ENCODE results near the gene IL4R. TPM values are rescaled to one million over a fixed set of nuclear protein-coding genes. Genes with fewer than 3 reads are reported as not detected.
A peak's percentile ranks its signal among the peaks of the same experiment; 100 is the strongest.

The IL4R gene
- total RNA-seq, 1 donor from 2014 or later = 34.5 TPM

DNA sequence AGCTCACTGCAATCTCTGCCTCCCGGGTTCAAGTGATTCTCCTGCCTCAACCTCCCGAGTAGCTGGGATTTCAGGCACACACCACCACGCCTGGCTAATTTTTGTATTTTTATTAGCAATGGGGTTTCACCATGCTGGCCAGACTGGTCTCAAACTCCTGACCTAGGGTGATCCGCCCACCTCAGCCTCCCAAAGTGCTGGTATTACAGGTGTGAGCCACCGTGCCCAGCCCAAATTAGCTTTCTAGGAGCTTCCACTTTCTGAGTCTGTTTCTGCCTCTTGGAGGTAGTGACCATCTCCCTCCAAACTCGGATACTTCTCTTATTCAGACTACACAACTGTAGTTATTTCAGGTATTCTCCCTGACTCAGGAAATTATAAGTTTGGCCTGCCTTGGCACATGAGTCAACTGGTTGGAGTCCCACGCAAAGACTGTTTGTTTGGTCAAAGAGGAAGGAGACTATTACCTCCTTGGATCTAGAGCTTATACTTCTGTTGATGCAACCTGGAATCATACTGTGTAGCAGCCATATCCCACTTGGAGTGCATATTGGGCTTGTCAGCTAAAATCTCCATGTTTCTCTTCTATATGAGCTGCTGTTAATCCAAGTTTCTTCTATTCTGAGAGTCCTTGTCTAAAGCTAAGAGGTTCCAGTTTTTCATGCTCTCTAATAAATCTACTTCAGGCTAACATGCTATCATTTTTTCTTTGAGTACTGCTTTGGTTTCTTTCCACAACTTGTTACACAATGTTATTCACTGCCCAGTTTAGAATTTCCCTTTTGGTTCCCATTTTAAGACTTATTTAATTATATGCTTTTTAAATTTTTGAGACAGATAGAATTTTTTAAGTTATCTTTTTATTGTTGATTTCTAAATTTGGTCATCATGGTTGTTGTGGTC lies 7.5 kb downstream of the IL4R start:
- TF ChIP-seq, protein P1, sequence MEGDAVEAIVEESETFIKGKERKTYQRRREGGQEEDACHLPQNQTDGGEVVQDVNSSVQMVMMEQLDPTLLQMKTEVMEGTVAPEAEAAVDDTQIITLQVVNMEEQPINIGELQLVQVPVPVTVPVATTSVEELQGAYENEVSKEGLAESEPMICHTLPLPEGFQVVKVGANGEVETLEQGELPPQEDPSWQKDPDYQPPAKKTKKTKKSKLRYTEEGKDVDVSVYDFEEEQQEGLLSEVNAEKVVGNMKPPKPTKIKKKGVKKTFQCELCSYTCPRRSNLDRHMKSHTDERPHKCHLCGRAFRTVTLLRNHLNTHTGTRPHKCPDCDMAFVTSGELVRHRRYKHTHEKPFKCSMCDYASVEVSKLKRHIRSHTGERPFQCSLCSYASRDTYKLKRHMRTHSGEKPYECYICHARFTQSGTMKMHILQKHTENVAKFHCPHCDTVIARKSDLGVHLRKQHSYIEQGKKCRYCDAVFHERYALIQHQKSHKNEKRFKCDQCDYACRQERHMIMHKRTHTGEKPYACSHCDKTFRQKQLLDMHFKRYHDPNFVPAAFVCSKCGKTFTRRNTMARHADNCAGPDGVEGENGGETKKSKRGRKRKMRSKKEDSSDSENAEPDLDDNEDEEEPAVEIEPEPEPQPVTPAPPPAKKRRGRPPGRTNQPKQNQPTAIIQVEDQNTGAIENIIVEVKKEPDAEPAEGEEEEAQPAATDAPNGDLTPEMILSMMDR (IDR thresholded peaks at IDR 0.05) = no peak
- Mint-ChIP-seq H3K27me3 (ENCODE audit: unreplicated experiment) (no peaks in the 10 kb centered on the region), H3K36me3 (ENCODE audit: unreplicated experiment) (peaks cover 2% of the 10 kb centered on the region), H3K27ac (ENCODE audit: unreplicated experiment) (no peak overlapping the region), H3K4me3 (ENCODE audit: unreplicated experiment) (no peak overlapping the region), H3K4me1 (ENCODE audit: unreplicated experiment) (peaks cover 44% of the 10 kb centered on the region), H3K9me3 (ENCODE audit: unreplicated experiment) (no peaks in the 10 kb centered on the region)
- no peak for DNase-seq (ENCODE audit: extremely low spot score, unreplicated experiment)

- Mint-ChIP-seq H3K9me3 (ENCODE audit: unreplicated experiment) (no peaks in the 10 kb centered on the region), H3K4me1 (ENCODE audit: unreplicated experiment) (peaks cover 45% of the 10 kb centered on the region), H3K27ac (ENCODE audit: unreplicated experiment) (no peak overlapping the region), H3K36me3 (ENCODE audit: unreplicated experiment) (peaks cover 2% of the 10 kb centered on the region), H3K27me3 (ENCODE audit: unreplicated experiment) (no peaks in the 10 kb centered on the region), H3K4me3 (ENCODE audit: unreplicated experiment) (no peak overlapping the region)
- TF ChIP-seq, protein P1 (IDR thresholded peaks at IDR 0.05) = no peak
- DNase-seq (ENCODE audit: extremely low spot score, unreplicated experiment) = no peak
Observed at GRCh38 chr16:27322858-27323780, 9.3 kb downstream of the IL4R start.

DNA sequence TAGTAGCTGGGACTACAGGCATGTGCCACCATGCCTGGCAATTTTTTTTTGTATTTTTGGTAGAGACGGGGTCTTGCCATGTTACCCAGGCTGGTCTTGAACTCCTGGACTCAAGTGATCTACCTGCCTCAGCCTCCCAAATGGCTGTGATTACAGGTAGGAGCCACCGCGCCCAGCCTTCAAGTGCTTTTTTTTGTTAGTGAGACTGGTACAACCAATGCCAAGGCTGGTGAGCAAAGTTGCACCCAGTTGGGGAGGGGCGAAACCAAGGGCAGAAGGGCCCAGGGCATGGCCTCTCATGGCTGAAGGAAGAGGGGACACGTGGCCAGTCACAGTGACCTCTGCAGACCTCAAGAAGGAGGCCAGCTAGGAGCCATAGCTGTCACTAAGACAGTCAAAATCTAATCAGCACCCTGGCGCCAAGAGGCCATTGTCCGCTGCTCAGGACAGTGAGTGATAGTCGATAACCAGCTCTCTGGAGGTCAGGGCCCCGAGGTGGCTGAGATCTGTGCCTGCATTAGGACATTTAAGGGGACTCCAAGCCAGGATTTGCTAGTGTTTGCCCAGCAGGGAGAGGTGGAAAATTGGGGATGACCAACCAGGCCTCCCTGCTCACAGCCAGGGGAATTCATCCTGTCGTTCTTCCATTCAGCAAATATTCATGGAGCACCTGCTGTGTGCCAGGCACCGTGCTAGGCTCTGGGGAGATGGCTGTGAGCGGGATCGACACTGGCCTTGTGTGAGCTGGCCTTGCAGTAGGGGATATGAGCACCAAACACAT lies 10.2 kb downstream of the IL4R start:
- no peaks in the 10 kb centered on the region for H3K27me3 Mint-ChIP-seq (ENCODE audit: unreplicated experiment)
- H3K36me3 Mint-ChIP-seq (ENCODE audit: unreplicated experiment) = no peaks in the 10 kb centered on the region
- peak overlapping the region; percentile 56 for H3K27ac Mint-ChIP-seq (ENCODE audit: unreplicated experiment)
- peaks cover 39% of the 10 kb centered on the region for H3K4me1 Mint-ChIP-seq (ENCODE audit: unreplicated experiment)
- TF ChIP-seq, protein P1 (IDR thresholded peaks at IDR 0.05) = no peak
- H3K9me3 Mint-ChIP-seq (ENCODE audit: unreplicated experiment) = no peaks in the 10 kb centered on the region
- no peak for DNase-seq (ENCODE audit: extremely low spot score, unreplicated experiment)
- H3K4me3 Mint-ChIP-seq (ENCODE audit: unreplicated experiment) = no peak overlapping the region

DNA sequence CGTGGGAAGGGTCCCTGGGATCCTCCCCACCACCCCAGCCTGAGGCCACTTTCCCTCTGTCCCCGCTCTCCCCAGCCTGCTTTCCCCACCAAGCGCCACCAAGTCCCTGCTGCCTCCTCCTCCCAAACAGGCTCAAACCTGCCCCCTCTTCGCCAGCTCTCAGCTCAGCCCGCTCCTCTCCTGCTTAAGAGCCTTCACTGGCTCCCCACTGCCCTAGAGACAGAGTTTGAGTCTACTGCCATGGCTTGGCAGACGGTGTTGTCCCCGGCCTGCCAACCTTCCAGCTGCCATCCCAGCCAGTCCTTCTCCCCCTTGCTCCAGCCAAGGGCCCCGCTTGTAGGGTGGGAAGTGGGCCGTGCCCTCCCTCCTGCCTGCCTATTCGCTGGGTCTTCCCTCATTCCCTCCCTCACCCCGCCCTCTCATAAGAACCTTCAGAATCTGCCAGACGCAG lies 11.1 kb downstream of the IL4R start:
- Mint-ChIP-seq H3K4me1 (ENCODE audit: unreplicated experiment) (peaks cover 46% of the 10 kb centered on the region), H3K36me3 (ENCODE audit: unreplicated experiment) (no peaks in the 10 kb centered on the region), H3K9me3 (ENCODE audit: unreplicated experiment) (no peaks in the 10 kb centered on the region), H3K27ac (ENCODE audit: unreplicated experiment) (peak overlapping the region; percentile 96), H3K4me3 (ENCODE audit: unreplicated experiment) (no peak overlapping the region), H3K27me3 (ENCODE audit: unreplicated experiment) (no peaks in the 10 kb centered on the region)
- TF ChIP-seq, protein P1 (IDR thresholded peaks at IDR 0.05) = no peak
- DNase-seq (ENCODE audit: extremely low spot score, unreplicated experiment) = no peak
